GM18873 (cell line): ENCODE data around the gene CPB2.

Experiments
- ATAC-seq: cut with Tn5 transposase; IDR thresholded peaks from one replicate; pipeline ENCODE4 v1.9.1; 2021; ENCODE audit warnings: mild to moderate bottlenecking, moderate library complexity, moderate number of reproducible peaks; ENCODE audit not compliant: unreplicated experiment, low FRiP score

The CPB2 gene

DNA sequence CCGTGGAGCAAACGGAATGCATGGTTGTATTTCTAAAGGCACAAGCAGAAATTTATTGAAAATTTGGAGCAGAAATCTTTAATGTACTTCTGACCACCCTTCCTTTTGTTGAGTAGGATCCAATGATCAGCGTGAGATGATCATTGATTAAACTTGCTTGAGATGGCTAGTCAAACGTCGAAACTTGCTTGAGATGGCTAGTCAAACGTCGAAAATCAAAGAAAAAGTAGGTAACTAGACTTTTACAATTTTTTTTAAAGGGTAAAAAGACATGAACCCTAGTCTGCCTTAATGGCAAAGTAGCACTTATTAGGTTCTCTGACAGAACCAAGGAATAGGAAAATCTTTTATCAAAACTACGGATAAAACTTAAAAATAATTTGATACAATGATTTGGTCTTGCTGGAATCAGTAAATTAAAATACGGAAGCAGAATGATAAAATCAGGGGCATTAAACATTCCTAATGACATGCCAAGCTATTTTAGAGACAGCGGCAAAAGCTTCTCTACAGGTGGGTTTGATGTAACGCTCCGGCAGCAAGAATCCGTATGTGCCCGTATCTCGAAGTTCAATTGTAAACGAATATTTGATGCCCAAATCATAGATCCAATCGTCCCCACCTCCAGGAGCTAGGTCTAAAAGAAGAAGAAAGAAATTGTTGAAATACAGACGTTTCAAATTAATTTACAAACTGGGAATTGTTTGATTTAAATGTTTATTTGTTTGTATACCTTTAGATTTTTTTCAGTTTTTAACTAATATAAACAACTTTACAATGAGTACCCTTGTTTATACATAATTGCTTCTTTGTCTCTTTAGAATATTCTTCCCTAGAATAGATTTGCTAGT, 51.4 kb downstream of the CPB2 start:
- no peak for ATAC-seq

- peak; percentile 97 for ATAC-seq
Observed at GRCh38 chr13:46052319-46053161, 52.3 kb downstream of the CPB2 start, which contains the start of gene ZC3H13. TSS of gene ZC3H13 (minus strand) at chr13:46052746. CDS start at chr13:46045507, 7,239 bp downstream.

DNA sequence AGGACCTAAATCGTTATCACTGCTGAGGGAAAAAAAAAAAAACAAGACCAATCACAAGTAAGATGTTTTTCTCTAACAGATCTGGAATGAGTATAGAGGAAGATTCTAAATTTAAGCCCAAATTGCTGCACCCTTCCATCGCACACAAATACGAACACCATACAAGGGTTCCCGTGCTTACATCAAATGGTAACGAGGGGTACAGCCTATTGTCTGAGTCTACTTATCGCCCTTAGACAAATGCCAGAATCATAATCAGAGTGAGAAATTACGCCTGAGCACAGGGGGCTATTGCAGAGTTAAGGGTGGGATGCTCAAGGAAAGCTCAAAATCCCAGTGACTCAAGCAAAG, 52.9 kb downstream of the CPB2 start:
- no peak for ATAC-seq

DNA sequence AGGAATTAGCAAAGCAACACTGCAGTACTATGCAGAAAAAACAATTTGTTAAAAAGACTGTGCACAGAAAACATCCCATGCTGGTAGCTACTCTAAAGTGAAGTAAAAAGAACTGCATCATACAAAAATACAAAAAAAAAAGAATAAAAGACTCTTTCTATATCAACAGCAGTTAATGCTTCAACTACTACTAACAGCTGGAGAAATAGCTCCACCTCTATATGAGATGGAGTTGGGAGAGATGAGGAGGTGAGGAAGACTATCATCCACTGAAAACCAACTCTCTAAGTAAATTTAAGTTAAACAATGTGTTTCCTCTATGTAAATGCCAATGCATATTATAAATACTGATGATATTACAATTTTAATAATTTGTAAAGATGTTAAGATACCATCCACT, 54.1 kb downstream of the CPB2 start:
- no peak for ATAC-seq

GRCh38 chr13:46045424-46045823, 59.4 kb downstream of the CPB2 start:
- no peak for ATAC-seq

DNA sequence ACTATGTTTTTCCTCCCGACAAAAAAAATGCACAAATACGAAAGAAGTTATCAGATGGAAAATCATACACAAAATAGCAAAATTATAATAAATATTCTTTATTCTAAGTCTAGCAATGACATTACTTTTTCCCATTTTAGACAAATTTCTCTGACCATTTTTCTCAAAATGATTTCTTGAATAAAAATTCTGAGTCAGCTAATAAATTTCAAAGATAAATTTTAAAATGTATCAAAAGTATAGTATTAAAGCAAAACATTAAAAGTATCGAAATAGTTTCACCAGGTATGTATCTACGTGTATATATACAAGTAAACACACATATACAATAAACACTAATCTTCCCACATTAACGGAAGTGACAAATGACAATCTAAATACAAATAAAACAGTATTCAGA, 61.2 kb downstream of the CPB2 start:
- ATAC-seq = no peak

DNA sequence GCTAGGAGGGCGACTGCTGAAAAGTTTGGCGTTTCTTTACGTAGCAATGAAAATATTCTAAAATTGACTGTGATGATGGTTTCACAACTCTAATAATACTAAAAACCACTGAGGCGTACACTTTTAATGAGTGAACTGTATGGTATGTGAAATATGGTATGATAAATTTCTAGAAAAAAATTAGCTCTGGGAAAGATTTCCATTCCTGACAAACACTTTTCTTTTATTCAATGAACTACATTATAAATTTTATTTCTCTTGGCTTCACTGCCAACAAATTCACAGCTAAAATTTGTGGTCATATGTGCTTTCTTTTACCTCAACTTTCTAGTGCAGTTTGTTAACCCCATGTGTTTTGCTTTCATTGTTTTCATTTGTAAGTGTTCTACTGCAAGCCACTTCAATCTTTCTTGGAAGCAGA, 63.4 kb downstream of the CPB2 start:
- no peak for ATAC-seq

DNA sequence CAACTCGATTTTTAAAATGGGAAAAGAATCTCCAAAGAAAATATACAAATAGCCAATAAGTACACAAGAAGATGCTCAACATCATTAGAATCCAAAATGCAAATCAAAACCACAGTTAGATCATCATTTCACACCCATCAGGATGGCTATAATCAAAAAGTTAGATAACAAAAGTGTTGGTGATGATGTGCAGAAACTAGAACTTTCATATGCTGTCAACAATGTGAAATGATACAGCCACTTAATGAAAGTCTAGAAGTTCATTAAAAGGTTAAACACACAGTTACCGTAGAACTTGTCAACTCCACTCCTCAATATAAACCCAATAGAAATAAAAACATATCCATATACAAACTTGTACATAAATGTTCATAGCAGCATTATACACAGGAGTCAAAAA, 64.1 kb downstream of the CPB2 start:
- ATAC-seq = no peak

GRCh38 chr13:46039411-46040182, 65.2 kb downstream of the CPB2 start:
- no peak for ATAC-seq

- ATAC-seq = no peak
Observed at GRCh38 chr13:46038296-46038695, 66.5 kb downstream of the CPB2 start.

- ATAC-seq = no peak
Observed at GRCh38 chr13:46035066-46035465, 69.8 kb downstream of the CPB2 start.

DNA sequence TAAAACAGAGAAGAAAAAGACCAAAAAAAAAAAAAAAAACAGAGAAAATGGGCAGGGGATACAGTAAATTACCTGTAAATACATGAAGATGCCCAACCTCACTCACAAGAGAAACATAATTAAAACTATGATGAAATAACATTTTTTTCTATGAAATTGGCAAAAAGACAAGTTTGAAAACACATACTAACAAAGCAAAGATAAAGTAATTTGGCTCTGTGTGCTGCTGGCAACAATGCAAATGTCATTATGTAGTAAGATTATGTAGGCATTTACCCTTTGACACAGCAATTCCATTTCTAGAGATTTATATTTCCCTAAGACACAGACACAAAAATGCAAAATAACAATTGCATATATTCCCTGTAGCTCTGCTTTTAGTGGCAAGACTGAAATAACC, 72.5 kb downstream of the CPB2 start:
- ATAC-seq = no peak

DNA sequence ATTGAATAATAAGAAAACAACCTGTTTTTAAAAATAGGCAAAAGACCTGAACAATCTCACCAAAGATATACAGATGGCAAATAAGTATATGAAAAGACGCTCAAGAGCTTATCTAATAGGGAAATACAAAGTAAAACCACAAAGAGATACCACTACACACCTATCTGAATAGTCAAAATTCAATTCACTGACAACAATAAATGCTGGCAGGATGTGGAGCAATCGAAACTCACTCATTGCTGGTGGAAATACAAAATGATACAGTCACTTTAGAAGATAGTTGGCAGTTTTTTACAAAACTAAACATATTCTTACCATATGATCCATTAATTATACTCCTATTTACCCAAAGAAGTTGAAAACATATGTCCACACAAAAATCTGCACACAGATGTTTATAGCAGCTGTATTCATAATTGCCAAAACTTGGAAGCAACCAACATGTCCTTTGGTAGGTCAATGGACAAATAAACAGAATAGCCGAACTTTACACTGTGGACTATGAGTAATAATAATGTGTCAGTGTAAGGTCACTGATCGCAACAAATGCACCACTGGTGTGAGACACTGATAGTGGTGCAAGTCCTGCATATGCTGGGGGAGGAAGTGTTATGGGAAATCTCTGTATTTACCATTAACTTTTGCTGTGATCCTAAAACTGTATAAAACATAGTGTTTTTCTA, 73.1 kb downstream of the CPB2 start:
- no peak for ATAC-seq

DNA sequence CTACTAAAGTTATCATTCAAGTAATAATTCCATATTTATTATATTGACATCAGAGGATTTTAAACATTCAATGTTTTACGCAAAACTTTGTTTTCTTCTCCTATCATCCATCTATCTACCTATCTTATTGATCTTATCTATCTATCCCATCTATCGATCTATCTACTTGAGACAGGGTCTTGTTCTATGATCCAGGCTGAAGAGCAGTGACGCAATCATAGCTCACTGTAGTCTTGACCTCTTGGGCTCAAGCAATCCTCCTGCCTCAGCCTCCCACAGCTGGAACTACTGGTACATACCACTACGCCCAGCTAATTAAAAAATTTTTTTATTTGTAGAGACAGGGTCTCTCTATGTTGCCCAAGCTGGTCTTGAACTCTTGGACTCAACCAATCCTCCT, 79.7 kb downstream of the CPB2 start:
- no peak for ATAC-seq

- no peak for ATAC-seq
Observed at GRCh38 chr13:46022481-46022880, 82.4 kb downstream of the CPB2 start.

DNA sequence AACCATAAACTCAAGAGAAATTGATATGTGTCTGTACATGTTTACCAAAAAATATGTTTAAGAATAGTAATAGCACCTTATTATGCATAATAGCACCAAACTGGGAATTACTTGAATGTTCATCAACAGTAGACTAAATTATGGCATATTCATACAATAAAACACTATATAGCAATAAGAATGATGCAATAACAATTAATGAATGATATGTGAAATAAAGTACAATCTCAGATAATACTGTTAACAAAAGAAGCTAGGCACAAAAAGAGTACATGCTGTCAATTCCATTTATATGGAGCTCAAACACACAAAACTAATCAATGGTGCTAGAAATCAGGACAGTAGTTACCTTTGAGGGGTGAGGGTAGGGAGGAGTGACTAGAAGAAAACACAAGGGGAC, 88.6 kb downstream of the CPB2 start:
- no peak for ATAC-seq

- no peak for ATAC-seq
Observed at GRCh38 chr13:46015366-46015765, 89.5 kb downstream of the CPB2 start.

GRCh38 chr13:46012404-46012803, 92.4 kb downstream of the CPB2 start:
- no peak for ATAC-seq

- ATAC-seq = no peak
Observed at GRCh38 chr13:46010148-46010547, 94.7 kb downstream of the CPB2 start.

GRCh38 chr13:46008631-46009030, 96.2 kb downstream of the CPB2 start:
- no peak for ATAC-seq
